ENCODE data around the gene CCDC86. TPM values are rescaled to one million over a fixed set of nuclear protein-coding genes. Genes with fewer than 3 reads are reported as not detected.

The CCDC86 gene
- total and polyA plus RNA-seq, 10 of the 15 experiments (the other 5 are each of a cell fraction or from before 2014, with no cell fraction given) = 2.0 to 87.2 (median 38.7) TPM

DNA sequence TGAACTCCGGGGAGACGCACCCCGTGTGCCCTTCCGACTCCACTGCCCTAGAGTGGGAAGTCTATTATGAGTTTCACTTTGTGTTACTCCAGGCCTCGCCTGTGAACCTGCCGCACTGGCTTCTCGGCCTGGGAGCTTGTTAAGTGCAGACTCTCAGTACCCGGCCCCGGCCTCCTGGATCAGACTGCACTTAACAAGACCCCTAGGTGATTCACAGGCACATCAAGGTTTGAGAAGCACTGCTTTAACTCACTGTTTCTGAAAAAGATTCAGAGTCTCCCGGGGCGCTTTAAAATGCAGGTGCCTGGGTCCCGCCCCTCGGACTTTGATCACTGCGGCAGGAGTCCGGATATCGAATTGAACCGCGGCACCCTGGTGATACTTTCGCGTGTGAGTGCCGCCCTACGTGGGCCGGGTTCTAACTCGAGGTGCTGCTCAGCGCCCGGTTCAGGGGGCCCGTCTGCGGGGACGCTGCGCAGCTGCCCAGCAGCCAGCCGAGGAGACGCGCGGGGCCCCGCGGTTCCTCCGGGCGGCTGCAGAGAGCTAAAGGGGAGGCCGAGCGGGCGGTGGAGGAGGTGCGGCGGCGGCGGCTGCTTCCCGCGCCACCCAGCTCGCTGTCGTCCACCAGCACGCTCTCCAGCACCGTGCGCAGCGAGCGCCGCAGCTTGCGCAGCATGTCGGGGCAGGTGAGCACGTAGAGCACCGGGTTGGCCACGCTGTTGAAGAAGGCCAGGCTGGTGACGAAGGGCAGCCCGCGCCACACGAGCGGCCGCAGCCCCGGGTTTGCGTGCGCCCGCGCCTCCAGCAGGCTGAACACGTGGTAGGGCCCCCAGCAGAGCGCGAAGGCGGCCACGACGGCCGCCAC, 10.4 kb downstream of the CCDC86 start (continued):
- TF ChIP-seq, protein P1, sequence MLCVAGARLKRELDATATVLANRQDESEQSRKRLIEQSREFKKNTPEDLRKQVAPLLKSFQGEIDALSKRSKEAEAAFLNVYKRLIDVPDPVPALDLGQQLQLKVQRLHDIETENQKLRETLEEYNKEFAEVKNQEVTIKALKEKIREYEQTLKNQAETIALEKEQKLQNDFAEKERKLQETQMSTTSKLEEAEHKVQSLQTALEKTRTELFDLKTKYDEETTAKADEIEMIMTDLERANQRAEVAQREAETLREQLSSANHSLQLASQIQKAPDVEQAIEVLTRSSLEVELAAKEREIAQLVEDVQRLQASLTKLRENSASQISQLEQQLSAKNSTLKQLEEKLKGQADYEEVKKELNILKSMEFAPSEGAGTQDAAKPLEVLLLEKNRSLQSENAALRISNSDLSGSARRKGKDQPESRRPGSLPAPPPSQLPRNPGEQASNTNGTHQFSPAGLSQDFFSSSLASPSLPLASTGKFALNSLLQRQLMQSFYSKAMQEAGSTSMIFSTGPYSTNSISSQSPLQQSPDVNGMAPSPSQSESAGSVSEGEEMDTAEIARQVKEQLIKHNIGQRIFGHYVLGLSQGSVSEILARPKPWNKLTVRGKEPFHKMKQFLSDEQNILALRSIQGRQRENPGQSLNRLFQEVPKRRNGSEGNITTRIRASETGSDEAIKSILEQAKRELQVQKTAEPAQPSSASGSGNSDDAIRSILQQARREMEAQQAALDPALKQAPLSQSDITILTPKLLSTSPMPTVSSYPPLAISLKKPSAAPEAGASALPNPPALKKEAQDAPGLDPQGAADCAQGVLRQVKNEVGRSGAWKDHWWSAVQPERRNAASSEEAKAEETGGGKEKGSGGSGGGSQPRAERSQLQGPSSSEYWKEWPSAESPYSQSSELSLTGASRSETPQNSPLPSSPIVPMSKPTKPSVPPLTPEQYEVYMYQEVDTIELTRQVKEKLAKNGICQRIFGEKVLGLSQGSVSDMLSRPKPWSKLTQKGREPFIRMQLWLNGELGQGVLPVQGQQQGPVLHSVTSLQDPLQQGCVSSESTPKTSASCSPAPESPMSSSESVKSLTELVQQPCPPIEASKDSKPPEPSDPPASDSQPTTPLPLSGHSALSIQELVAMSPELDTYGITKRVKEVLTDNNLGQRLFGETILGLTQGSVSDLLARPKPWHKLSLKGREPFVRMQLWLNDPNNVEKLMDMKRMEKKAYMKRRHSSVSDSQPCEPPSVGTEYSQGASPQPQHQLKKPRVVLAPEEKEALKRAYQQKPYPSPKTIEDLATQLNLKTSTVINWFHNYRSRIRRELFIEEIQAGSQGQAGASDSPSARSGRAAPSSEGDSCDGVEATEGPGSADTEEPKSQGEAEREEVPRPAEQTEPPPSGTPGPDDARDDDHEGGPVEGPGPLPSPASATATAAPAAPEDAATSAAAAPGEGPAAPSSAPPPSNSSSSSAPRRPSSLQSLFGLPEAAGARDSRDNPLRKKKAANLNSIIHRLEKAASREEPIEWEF (IDR thresholded peaks at IDR 0.05; ENCODE audit: insufficient replicate concordance, low read depth, low read length) = no peak
- TF ChIP-seq SMAD1 (IDR thresholded peaks at IDR 0.05; ENCODE audit: low read depth, partially characterized antibody) = no peak
- TF ChIP-seq CREM (IDR thresholded peaks at IDR 0.05; ENCODE audit: low read depth) = no peak
- no peak for TF ChIP-seq HDGF (IDR thresholded peaks at IDR 0.05)
- no peak for TF ChIP-seq SREBF1 (IDR thresholded peaks at IDR 0.05; ENCODE audit: low read length)
- no peak for TF ChIP-seq ETV6 (conservative IDR thresholded peaks at IDR 0.05 in 1 of 2, IDR thresholded peaks at IDR 0.05 in 1 of 2; ENCODE audit: borderline replicate concordance in 1 of 2, low read depth in 1 of 2)

All from GM12878 (cell line).